AG04449 (cell line): ENCODE measurements around the gene PHC2.

Experiments used
- CTCF ChIA-PET: fragments of 350-600 bp; formaldehyde crosslinking; extraction: SDS; loops from one replicate; lab custom pipeline; 2021; ENCODE audit warnings: antibody characterized with exemption; lab: Yijun Ruan, JAX
- POLR2A ChIA-PET: fragments of 400-600, 350-600 bp; formaldehyde crosslinking; extraction: SDS; loops from one replicate; lab custom pipeline; 2020; ENCODE audit warnings: antibody characterized with exemption, inconsistent platforms; lab: Yijun Ruan, JAX
- DNase-seq: peaks from one replicate; pipeline ENCODE4 v3.0.0-alpha.2; 2010; ENCODE audit warnings: low read depth, low spot score
- H3K4me3 ChIP-seq: 2 replicates; pipeline ENCODE4 v1.5.1; 2011; ENCODE audit warnings: low read depth, mild to moderate bottlenecking, control low read depth, low read length
- CTCF ChIP-seq: IDR thresholded peaks from one replicate; pipeline ENCODE4 v1.5.1; 2011; ENCODE audit warnings: mild to moderate bottlenecking, moderate library complexity, low read length, control low read depth, inconsistent platforms; ENCODE audit not compliant: insufficient read depth; ENCODE audit errors: missing control alignments

PHC2 gene

GRCh38 chr1:33284049-33284448 lies 146.8 kb downstream of the PHC2 start:
- ChIA-PET POLR2A (no interaction called here), CTCF (interaction anchor here (1.0 to 2.4 kb wide), 4 partner anchors 11 to 55 kb away, joined by 3 to 20 read pairs (median 6); no protein-coding TSS in a partner anchor)
- H3K4me3 ChIP-seq = no peak overlapping the region
- DNase-seq = no peak
- TF ChIP-seq CTCF = no peak

- TF ChIP-seq CTCF = no peak
- ChIA-PET POLR2A (no interaction called here), CTCF (interaction anchor here (1.0 to 2.8 kb wide), 3 partner anchors 13 to 54 kb away, joined by 3 to 30 read pairs (median 6); no protein-coding TSS in a partner anchor)
- H3K4me3 ChIP-seq = no peak overlapping the region
- no peak for DNase-seq
These were observed 148.1 kb downstream of the PHC2 start for GRCh38 chr1:33282791-33283190.

GRCh38 chr1:33281554-33282303 lies 149.2 kb downstream of the PHC2 start:
- ChIA-PET CTCF (interaction anchor here (1.0 to 2.8 kb wide), 3 partner anchors 14 to 155 kb away, joined by 3 to 30 read pairs (median 4); no protein-coding TSS in a partner anchor), POLR2A (no interaction called here)
- TF ChIP-seq CTCF = no peak
- no peak for DNase-seq
- no peak overlapping the region for H3K4me3 ChIP-seq

GRCh38 chr1:33280091-33280661 lies 150.7 kb downstream of the PHC2 start:
- ChIA-PET CTCF (interaction anchor here (2.8 kb wide), 1 partner anchor 16 kb away, joined by 30 read pairs; no protein-coding TSS in a partner anchor), POLR2A (no interaction called here)
- no peak for TF ChIP-seq CTCF
- no peak overlapping the region for H3K4me3 ChIP-seq
- DNase-seq = no peak

- TF ChIP-seq CTCF = no peak
- no peak overlapping the region for H3K4me3 ChIP-seq
- ChIA-PET CTCF (interaction anchor here (1.1 to 12.7 kb wide), 3 partner anchors 16 to 151 kb away, joined by 3 to 110 read pairs (median 4); no protein-coding TSS in a partner anchor), POLR2A (no interaction called here)
- no peak for DNase-seq
These were observed 153.3 kb downstream of the PHC2 start for GRCh38 chr1:33277488-33278084.
